CD4-positive, alpha-beta T cell (primary cell): ENCODE measurements around the gene ZNF281. TPM values are rescaled to one million over a fixed set of nuclear protein-coding genes. Genes with fewer than 3 reads are reported as not detected.

Source experiments
- ATAC-seq: fragments of 200-7000 bp; cut with Tn5 transposase; one replicate; pipeline ENCODE4 v1.10.0; 2022; ENCODE audit warnings: mild to moderate bottlenecking; ENCODE audit not compliant: poor library complexity
- CTCF ChIA-PET: fragments of 350-600 bp; sonication (Branson Sonifier 250); formaldehyde crosslinking; loops from one replicate; lab custom pipeline; 2021; ENCODE audit warnings: antibody characterized with exemption, inconsistent platforms; lab: Charles Lee
- POLR2A ChIA-PET: fragments of 350-600 bp; sonication (Branson Sonifier 250); formaldehyde crosslinking; loops from one replicate; lab custom pipeline; 2021; ENCODE audit warnings: antibody characterized with exemption, inconsistent platforms; lab: Charles Lee
- DNase-seq, 14 experiments: peaks; one replicate each; pipeline ENCODE4 v3.0.0-alpha.2; 2013 to 2020; ENCODE audit warnings: mixed read lengths in 2 of 14
- H3K27ac ChIP-seq, 2 donors: one replicate each; pipeline versions ENCODE4 v1.5.1 to v1.7.0; 2013; ENCODE audit warnings: low read length in 2 of 2, low read depth in 1 of 2, mild to moderate bottlenecking in 1 of 2
- H3K27me3 ChIP-seq, 2 experiments: 1 replicate in 1 of 2; 2 replicates in 1 of 2; pipeline versions ENCODE4 v1.6.1 to v1.7.0; 2013; ENCODE audit warnings: low read length in 2 of 2, control low read depth in 1 of 2, mild to moderate bottlenecking in 1 of 2, moderate library complexity in 1 of 2; ENCODE audit not compliant: insufficient read depth in 2 of 2, control insufficient read depth in 1 of 2
- H3K36me3 ChIP-seq: one replicate; pipeline ENCODE4 v1.6.1; 2013; ENCODE audit warnings: low read length, control low read depth; ENCODE audit not compliant: insufficient read depth
- H3K4me1 ChIP-seq: one replicate; pipeline ENCODE4 v1.6.1; 2013; ENCODE audit warnings: low read length, control low read depth; ENCODE audit not compliant: insufficient read depth
- H3K4me3 ChIP-seq: one replicate; pipeline ENCODE4 v1.5.1; 2013; ENCODE audit warnings: mild to moderate bottlenecking, low read length, moderate library complexity
- H3K9me3 ChIP-seq, 2 experiments: 1 replicate in 1 of 2; 2 replicates in 1 of 2; pipeline versions ENCODE4 v1.6.1 to v1.7.0; 2013; ENCODE audit warnings: low read length in 2 of 2, mild to moderate bottlenecking in 2 of 2, control low read depth in 1 of 2, moderate library complexity in 1 of 2; ENCODE audit not compliant: control insufficient read depth in 1 of 2, insufficient read depth in 1 of 2
- H3K27ac Mint-ChIP-seq: one replicate; pipeline ENCODE4 v1.8.0; 2020; ENCODE audit warnings: mixed read lengths
- H3K27me3 Mint-ChIP-seq: one replicate; pipeline ENCODE4 v1.8.0; 2021; ENCODE audit warnings: mixed read lengths
- H3K36me3 Mint-ChIP-seq: one replicate; pipeline ENCODE4 v1.8.0; 2021; ENCODE audit warnings: low read depth, mixed read lengths
- H3K4me1 Mint-ChIP-seq: one replicate; pipeline ENCODE4 v1.8.0; 2021; ENCODE audit warnings: low read depth, mixed read lengths
- H3K4me3 Mint-ChIP-seq: one replicate; pipeline ENCODE4 v1.8.0; 2020; ENCODE audit warnings: mild to moderate bottlenecking, mixed read lengths
- H3K9me3 Mint-ChIP-seq: one replicate; pipeline ENCODE4 v1.8.0; 2020; ENCODE audit warnings: mixed read lengths
- intact Hi-C, 2 experiments: fragments of 100-400 bp; cut with DNase I in 1 of 2; cut with micrococcal nuclease in 1 of 2; formaldehyde crosslinking; loops; one replicate each; pipeline versions ENCODE4 v1.15.1 to v1.9.0; 2023 to 2025; cut with DNase I, micrococcal nuclease
- total RNA-seq, 174 experiments: library from RNA in 2 of 174; stranded (reverse) in 2 of 174; gene quantifications; one replicate each; pipeline ENCODE4 v1.2.3 and lab custom pipeline; 2021 to 2026
- TF ChIP-seq, protein P1 (sequence below): fragments of 200-600 bp; IDR thresholded peaks from one replicate; pipeline ENCODE4 v1.8.0; 2022; ENCODE audit warnings: antibody characterized with exemption, mild to moderate bottlenecking

Gene ZNF281
- total RNA-seq, 2 experiments from 2014 or later: 27.6 to 29.3 TPM

GRCh38 chr1:200400556-200400955 lies 9.3 kb downstream of the ZNF281 start:
- Mint-ChIP-seq H3K27ac (no peak overlapping the region), H3K27me3 (no peaks in the 10 kb centered on the region), H3K4me3 (no peak overlapping the region), H3K36me3 (peaks cover 37% of the 10 kb centered on the region), H3K9me3 (no peaks in the 10 kb centered on the region), H3K4me1 (peaks cover 64% of the 10 kb centered on the region)
- peaks cover 2% of the 10 kb centered on the region for H3K36me3 ChIP-seq
- POLR2A ChIA-PET: no interaction called here
- TF ChIP-seq, protein P1, sequence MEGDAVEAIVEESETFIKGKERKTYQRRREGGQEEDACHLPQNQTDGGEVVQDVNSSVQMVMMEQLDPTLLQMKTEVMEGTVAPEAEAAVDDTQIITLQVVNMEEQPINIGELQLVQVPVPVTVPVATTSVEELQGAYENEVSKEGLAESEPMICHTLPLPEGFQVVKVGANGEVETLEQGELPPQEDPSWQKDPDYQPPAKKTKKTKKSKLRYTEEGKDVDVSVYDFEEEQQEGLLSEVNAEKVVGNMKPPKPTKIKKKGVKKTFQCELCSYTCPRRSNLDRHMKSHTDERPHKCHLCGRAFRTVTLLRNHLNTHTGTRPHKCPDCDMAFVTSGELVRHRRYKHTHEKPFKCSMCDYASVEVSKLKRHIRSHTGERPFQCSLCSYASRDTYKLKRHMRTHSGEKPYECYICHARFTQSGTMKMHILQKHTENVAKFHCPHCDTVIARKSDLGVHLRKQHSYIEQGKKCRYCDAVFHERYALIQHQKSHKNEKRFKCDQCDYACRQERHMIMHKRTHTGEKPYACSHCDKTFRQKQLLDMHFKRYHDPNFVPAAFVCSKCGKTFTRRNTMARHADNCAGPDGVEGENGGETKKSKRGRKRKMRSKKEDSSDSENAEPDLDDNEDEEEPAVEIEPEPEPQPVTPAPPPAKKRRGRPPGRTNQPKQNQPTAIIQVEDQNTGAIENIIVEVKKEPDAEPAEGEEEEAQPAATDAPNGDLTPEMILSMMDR: no peak
- intact Hi-C loops: loop anchor here (10.0 kb wide), 2 partner anchors 96 to 334 kb away; partner anchors contain the start of gene CAMSAP2 (in 1 of the 2)
- no peaks in the 10 kb centered on the region for H3K27me3 ChIP-seq
- H3K4me1 ChIP-seq: peaks cover 4% of the 10 kb centered on the region
- H3K27ac ChIP-seq: no peak overlapping the region
- ATAC-seq (no peak), DNase-seq (no peak)
- H3K4me3 ChIP-seq: no peak overlapping the region
- H3K9me3 ChIP-seq: no peaks in the 10 kb centered on the region
- CTCF ChIA-PET: no interaction called here

GRCh38 chr1:200399860-200400259 lies 10.0 kb downstream of the ZNF281 start:
- Mint-ChIP-seq H3K4me1 (peaks cover 57% of the 10 kb centered on the region), H3K27me3 (no peaks in the 10 kb centered on the region), H3K9me3 (no peaks in the 10 kb centered on the region), H3K36me3 (peaks cover 30% of the 10 kb centered on the region), H3K4me3 (no peak overlapping the region), H3K27ac (no peak overlapping the region)
- Histone ChIP-seq H3K4me1 (peaks cover 4% of the 10 kb centered on the region), H3K36me3 (peaks cover 2% of the 10 kb centered on the region), H3K4me3 (no peak overlapping the region), H3K27ac (no peak overlapping the region), H3K27me3 (no peaks in the 10 kb centered on the region), H3K9me3 (no peaks in the 10 kb centered on the region)
- DNase-seq (no peak), ATAC-seq (no peak)
- POLR2A ChIA-PET: no interaction called here
- intact Hi-C loops: loop anchor here (10.0 kb wide), 2 partner anchors 95 to 335 kb away; partner anchors contain the start of gene CAMSAP2 (in 1 of the 2)
- CTCF ChIA-PET: no interaction called here
- TF ChIP-seq, protein P1: no peak

GRCh38 chr1:200398373-200398772 lies 11.5 kb downstream of the ZNF281 start:
- Mint-ChIP-seq H3K9me3 (no peaks in the 10 kb centered on the region), H3K4me1 (peaks cover 46% of the 10 kb centered on the region), H3K27ac (no peak overlapping the region), H3K36me3 (peaks cover 19% of the 10 kb centered on the region), H3K4me3 (no peak overlapping the region), H3K27me3 (no peaks in the 10 kb centered on the region)
- no peak overlapping the region for H3K27ac ChIP-seq
- no peaks in the 10 kb centered on the region for H3K27me3 ChIP-seq
- no peaks in the 10 kb centered on the region for H3K9me3 ChIP-seq
- ATAC-seq (no peak), DNase-seq (no peak)
- no peaks in the 10 kb centered on the region for H3K4me1 ChIP-seq
- TF ChIP-seq, protein P1: no peak
- H3K4me3 ChIP-seq: no peak overlapping the region
- CTCF ChIA-PET: interaction anchor here (0.7 kb wide), 1 partner anchor 122 kb away, joined by 5 read pairs; no protein-coding TSS in a partner anchor
- POLR2A ChIA-PET: no interaction called here
- intact Hi-C loops: no loop called here
- peaks cover 2% of the 10 kb centered on the region for H3K36me3 ChIP-seq
